GM04504 (cell line): ENCODE data around the gene EGFLAM.

ENCODE experiments used
- DNase-seq: peaks from one replicate; pipeline ENCODE4 v3.0.0-alpha.2; 2012; ENCODE audit warnings: low read depth

The EGFLAM gene

DNA sequence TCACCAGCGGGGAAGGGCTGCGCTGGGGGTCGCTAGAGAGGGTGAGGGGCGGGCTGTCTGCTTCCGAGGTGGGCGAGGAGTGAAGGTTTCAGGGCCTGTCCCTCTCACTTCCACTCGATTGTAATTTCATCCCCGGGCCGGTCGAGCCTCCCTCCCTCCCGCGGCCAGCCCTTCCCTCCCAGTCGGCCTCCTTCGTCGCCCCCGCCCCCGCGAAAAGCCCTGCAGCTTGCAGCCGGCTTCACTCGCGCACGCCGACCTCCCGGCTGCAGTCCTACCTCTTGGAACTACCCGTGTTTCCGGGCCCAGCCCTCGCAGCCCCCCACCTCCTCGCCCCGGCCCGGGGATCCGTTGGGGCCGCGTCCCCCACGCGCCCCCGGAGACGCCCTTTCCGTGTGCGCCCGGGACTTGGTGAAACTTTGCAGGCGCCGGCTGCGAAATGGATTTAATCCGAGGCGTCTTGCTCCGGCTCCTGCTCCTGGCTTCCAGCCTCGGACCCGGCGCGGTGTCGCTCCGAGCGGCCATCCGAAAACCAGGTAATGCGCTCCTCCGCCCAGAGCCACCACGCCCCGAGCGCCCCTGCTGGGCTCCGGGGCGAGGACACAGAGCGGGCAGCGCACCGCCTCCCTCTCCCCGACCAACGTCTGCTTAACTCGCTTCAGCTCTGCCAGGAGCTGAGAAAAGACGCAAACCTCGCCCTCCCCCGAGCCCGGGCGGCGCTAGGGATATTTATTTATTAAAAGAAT lies at the start of gene EGFLAM:
Gene EGFLAM, plus strand, starts transcription at position 241 of the 743 bp plus-strand sequence. Its CDS starts 196 bp downstream, at position 437.
- no peak for DNase-seq

DNA sequence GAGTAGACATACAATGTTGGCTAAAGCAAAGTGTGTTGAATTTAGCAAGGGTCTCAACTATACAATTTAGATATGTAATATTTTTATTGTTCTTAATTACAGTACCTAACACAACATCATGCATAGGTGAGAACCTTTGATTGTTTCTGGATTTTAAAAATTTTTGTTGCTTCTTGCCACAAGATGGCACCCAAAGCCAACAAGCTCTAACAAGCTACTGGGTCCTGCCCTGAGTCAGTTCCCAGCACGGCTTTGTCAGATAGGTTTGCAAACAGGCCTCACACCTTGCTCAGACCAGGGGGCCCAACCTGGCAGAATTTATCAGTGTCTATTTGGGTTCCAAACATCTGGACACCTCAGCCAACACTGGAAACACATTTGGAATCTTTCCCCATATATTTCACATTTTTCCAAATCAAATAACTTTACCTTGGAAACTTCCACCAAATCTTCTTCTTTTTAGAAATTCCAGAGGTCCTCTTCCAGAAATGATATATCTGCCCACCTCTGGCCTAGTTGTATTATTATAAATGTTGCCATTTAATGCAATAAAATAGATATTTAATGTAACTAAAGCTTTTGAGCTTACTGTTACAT lies 49.5 kb upstream of the EGFLAM start:
- peak; percentile 8 for DNase-seq

DNA sequence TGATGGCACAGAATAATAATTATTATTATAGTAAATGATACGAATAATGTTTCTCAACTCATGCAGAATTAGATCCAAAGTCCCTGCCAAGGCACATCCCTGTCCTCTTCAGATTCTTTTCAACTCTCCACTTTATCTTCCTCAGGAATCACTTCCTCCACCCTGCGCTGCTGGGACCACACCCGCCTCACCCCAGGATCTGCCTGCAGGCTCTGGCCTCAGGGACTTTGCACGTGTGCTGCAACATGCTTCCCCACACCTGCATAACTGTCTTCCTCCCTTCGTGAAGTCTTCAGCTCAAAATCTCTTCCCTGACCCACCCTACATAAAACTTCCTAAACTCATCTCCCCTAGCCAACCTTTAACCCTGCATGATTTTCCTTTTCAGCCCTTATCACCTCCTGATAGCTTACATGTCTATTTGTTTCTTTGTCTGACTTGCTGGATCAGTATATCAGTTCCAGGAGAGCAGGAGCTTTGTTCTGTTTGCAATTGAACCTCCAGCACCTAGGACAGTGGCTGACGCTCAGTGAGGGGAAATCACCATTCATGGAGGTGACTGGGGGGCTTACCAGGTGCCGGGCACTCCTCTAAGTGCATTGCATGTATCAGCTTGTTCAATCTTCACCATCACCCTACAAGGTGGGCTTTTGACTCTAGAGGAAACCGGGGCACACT lies 47.5 kb upstream of the EGFLAM start:
- no peak for DNase-seq

DNA sequence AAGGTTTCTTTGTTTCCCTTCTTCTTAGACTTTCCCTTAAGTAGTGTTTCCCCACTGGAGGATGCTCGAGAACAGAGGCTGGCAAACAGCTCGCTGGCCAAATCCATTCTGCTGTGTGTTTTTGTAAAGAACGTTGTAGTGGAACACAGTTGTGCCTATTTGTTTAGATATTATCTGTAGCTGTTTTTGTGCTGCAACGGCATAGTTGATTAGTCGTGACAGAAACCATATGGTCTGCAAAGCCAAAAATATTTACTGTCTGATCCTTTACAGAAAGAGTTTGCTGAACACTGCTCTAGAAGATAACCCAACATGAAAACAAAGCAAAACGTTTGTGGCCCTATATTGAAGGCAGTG lies 47.0 kb upstream of the EGFLAM start:
- DNase-seq = no peak

DNA sequence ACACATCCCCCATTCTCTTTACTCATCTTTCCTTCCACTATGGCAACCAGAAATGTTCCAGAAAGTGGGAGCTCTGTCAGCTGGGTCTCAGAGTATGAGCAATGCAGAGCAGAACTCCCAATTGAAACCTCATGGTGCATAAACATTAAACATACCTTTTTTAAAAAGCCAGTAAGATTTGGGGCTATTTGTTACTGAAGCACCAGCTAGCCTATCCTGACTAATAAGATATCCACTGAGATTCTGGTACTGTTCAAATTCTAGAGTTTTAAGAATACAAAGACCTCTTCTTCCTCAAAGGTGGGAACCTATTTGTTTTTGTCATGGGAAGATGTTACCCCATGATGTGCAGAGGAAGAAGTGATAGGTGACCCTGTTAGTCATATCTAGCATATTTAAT lies 46.1 kb upstream of the EGFLAM start:
- no peak for DNase-seq

DNA sequence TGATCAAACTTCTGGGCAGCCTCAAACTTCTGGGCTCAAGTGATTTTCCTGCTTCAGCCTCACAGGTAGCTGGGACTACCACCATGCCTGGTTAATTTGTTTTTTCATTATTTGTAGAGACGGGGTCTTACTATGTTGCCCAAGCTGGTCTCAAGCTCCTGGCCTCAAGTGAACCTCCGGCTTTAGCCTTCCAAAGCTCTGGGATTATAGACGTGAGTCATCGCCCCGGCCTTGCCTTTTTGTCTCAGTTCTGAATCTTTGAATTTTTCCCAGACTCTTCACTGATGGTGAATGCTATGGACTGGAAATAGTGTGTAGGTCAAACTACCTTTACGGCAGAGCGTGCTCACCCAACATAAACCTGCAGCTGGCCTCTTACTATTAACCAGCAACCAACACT lies 32.3 kb upstream of the EGFLAM start:
- no peak for DNase-seq

DNA sequence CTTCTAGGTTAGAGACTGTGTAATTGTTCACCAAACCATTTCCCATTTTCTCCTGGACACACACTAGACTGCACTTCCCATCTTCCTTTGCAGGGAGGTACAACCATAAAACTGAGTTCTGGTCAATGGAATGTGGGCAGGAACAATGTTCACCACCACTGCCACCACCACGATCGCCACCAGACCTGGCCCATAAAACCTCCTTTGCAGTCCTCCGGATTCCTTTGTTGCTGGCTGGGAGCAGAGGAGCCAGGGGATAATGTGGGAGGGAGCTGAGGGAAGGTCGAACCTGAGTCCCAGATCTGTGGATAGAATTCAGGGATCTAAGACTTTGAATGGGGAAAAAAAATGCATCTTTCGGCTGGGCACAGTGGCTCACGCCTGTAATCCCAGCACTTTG lies 29.4 kb upstream of the EGFLAM start:
- DNase-seq = no peak

DNA sequence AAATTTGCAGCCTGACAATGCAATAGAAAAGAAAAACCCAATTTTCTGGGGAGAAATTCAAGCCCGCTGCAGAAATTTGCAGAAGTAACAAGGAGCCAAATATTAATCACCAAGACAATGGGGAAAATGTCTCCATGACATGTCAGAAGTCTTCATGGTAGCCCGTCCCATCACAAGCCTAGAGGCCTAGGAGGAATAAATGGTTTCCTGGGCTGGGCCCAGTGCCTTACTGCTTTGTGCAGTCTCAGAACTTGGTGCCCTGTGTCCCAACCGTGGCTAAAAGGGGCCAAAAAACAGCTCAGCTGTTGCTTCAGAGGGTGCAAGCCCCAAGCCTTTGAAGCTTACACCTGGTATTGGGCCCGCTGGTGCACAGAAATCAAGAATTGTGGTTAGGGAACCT lies 23.6 kb upstream of the EGFLAM start:
- DNase-seq = no peak

DNA sequence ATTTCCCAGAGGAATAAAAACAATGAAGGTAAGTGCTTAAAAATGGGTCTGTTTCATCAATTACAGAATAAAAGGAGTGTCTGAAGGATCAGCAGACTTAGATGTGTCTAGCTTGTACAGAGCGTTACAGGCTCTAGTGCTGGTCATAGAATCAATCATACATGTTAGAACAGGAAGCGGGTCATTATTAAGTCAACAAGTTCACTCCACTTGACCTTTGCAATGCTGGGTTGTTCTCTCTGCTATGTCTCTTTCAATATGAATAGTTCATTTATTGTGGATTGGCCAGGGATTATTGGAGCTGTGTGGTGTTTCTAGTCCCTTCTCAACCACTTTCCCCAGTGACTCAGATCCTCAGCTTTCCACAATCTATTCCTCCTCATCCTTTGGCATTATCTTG lies 20.7 kb upstream of the EGFLAM start:
- no peak for DNase-seq

DNA sequence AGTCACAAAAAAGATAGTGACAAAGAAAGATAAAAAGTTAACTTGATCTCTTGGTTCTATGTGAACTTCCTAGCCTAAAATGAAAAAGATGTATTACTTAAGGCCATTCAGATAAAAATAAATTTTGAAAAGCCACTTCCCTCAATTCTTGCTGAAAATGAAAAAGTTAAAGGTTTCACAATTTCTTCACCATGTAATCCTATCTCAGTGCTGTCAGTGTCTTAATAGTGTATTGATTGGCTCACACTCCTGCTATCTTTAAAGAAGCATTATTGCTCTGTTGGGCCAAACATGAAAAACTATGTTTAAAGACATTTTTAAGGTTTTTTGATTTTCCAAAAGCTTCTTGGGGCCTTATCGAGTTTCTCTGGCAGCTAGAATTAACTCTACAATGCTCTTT lies 18.1 kb upstream of the EGFLAM start:
- DNase-seq = no peak

DNA sequence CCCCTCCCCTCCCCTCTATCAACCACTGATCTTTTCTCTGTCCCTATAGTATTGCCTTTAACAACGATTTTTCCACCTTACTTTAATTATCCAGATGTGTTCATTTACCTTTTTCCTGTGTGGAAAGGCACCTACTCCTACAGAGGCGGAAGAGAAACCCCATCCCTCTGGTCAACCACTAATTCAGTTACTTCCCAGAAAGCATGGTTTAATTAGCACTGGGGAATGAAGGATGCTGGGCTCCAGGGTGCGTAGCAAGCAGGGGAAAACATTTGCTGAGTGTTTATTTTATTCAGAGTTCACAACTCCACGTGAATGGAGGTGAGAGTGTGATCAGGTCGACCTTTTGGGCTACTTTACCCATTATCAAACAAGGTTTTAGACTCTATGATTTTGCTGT lies 16.7 kb upstream of the EGFLAM start:
- no peak for DNase-seq

DNA sequence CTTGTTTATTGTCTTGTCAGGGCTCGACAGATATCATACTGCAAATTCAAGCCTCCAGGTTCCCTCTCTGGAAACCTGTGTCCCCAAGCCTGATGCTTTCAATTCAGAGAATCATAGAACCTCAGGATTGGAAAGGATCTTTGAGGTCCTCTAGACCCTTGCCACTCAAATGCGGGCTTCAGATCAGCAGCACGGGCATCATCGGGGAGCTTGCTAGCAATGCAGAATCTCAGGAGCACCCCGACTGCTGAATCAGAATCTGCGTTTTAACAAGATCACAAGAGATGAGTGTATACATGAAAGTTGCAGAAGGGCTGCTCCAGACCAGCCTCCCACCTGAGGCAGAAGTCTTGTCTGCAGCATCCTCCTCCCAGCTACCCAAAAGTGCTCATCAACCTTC lies 13.1 kb upstream of the EGFLAM start:
- DNase-seq = no peak

DNA sequence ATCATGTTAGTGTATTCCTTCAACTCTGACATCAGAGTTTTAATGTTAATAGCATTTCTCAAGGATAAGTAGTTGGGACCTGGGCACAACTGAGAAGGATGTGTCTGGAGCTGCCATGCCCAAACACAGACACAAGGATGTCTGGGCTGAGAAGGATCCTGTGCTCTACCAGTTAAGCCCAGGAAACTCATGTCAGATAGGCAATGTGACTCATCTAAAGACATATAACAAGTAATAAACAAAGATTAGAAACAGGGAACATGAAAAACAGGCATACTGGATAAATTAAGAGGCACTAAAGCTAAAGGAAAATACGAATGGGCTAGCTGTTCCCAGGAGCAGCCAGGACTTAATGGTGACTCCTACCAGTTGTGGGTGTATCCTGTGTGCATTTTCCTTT lies 9.1 kb upstream of the EGFLAM start:
- no peak for DNase-seq

DNA sequence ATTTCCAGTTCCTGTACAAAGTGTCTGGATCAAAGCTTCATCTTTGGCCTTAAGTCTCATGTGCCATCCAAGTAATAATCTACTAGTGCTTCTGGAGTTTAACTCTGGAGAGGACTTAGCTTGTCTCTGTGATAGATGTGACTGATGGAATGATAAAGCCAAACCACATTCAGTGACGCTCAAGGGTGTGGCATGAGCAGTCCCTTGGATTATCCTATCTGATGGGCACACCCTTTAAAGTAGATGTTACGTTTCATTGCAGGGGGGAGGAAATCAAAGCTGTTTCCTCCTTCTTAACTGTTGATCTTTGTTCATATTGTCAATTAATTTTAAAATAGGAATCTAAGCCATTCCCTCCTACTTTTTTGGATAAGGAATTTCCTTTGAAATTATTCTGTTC lies 8.5 kb upstream of the EGFLAM start:
- no peak for DNase-seq

DNA sequence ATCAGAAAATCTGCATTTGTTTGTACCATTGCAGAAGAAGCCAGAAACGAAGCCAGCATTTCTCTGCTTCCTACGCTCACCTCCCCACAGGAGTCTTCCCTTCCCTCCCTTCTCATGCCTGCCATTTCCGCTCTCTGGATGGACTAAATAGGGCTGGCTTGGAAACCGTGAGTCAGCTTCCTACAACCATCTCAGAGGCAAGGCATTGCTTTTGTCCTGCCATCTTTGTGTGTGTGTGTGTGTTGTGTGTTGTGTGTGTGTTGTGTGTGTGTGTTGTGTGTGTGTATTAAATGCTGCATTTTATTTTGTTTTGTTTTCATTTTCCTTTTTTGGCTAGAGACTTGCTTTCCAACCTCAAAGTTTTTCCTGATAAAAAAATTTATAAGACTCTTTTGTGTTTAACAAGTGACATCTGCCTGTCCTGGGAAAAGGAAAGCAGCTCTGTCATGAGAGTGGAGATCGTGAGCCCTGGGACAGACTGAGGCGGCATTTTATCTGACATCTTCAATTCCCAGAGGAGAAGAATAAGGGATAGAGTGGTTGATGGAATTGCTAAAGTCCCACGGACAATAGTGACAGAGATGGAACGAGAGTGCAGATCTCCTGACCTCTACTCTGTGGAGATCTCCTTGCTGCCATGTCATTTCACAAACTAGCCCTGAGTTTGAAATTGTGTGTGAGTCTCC lies 7.5 kb upstream of the EGFLAM start:
- DNase-seq = no peak

DNA sequence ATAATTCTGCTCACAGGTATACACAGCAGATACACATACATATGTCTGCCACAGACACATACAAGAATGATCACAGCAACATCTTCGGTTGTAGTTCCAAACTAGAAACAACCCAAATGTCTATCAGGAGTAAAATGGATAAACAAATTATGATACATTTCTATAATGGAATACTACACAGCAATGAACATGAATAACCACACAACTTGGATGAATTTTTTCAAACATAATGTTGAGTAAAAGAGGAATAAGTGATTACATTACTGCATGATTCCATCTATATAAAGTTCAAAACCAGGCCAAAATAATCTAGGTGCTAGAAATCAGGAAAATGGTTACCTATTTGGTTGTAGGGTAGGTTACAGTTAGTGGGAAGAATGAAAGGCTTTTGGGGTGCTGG lies 4.6 kb upstream of the EGFLAM start:
- no peak for DNase-seq

DNA sequence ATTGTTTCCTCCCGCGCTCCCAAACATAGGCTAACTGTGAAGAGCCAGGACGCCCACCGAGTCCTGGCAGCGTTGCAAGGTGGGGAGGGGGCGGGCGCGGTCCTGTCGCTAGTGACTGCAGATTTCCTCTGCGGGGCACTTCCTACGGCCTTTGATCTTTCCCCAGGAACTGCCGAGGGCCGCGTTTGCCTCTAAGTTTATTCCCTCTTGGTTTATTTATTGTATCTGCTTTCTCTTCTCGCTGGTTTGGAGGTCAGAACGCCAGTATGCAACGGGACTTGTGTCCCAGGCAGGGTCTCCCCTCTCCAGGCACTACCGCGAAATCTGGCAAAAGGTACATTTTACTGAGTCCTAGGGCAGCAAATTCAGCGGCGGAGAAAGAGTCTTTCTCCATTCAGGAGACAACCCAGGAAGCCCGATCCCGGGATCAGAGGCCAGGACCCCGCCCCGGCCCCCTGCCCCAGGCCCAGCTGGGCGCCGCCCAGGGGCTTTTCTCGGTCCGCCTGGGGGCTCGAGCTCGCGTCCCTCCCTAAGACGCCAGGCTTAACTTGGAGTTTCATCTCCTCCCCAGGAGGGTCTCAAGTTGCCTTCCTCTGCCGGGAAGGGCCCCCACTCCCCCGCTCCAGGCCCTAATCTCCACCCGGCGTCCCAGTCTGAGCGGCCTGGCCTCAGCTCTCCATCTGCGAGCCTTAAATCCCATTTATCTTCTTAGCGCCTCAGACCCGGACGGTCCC lies 884 bp upstream of the EGFLAM start:
- no peak for DNase-seq

DNA sequence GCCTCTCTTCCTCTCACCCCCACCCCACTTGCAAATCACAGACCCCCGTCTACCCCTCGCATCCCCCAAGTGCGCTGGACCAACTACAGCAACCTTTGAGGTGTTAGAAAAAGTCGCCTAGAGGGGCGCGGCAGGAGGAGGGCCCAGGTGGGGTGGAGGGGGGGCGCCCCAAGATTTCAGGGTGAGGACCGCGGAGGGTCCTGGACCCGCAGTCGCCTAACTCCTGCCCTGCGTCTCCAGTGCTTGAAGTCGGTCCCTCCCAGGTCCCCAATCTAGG lies 379 bp upstream of the EGFLAM start:
- no peak for DNase-seq

DNA sequence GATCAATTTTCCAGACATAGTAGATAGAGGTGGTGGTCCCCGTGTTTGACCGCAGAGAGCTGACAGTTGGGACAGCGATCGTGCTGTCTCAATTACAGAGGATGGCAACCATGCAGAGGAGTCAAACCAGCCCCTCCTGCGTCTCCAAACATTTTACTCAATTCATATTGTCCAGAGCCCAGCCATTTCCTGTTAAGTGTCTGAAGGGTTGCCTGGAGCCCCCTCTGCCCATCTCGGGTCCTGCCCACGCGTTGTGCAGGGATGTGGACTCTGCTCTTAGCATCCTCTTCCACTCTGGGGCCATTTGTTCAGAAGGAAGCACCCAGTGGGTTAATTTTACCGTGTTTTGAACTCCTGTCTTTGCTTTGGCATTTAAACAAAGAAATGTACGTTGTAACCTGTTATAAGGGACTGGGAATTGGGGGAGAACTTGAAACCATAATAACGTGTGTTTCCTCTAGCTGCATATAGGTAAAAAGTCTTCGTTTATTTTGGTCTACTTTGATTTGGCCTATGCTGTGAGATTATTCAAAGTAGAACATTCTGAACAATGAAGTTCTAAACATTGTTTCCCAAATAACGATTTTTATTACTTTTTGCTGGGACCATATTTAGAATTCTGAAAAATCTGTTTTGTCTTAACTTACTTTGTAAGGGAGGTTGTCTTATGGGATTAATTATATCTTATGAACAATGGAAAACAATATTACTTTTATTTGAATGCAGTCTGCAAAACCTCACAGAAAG lies 876 bp downstream of the EGFLAM start:
- no peak for DNase-seq

DNA sequence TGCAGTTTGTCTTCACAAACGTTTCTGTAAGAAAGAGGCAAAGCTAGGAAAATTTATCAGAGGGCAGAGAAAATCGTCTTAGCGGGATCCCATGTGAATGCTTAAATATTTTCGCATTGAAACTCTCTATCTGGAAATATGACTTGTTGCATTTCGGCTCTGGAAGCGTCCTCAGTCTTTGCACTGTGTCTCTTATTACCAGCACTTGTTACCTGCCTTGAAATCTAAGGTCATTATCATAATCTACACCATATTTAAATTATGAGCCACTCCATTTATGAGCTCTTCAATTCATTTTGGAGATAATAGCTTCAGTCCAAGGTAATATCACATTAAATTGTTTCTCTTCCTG lies 1.4 kb downstream of the EGFLAM start:
- no peak for DNase-seq

DNA sequence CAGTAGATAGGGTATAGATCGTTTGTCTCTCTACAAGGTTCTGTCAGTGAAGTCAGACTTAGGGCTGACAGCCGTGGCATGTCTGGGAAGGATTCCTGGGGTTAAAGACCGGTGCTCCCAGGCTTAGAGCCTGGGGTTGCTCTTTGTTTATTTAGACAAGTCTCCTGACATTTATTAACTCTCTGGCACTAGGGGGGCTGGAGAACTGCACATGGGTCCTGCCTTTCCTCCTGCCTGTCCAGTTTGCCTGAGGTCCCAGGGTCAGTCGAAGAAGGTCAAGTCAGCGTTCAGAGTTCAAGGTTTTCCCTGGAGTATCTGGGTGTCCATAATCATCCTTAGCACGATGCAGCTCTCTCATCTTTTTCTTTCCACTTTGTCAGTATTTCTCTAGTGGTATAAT lies 5.6 kb downstream of the EGFLAM start:
- DNase-seq = no peak
